IMR-90 (cell line): ENCODE results near the gene ADORA2A. TPM values are rescaled to one million over a fixed set of nuclear protein-coding genes. Genes with fewer than 3 reads are reported as not detected.

Experiments
- ATAC-seq: fragments of 200-7000 bp; cut with Tn5 transposase; 2 replicates; pipeline ENCODE4 v1.9.1; 2020; ENCODE audit warnings: low read depth, mild to moderate bottlenecking, moderate library complexity
- BruUV-seq: library from RNA; stranded (reverse); fragments of 400-500 nt; replicated peaks from 2 replicates; lab custom pipeline; 2021; lab: Mats Ljungman, UMichigan
- CTCF ChIA-PET: fragments of 300-600 bp; formaldehyde crosslinking; extraction: SDS; loops from one replicate; lab custom pipeline; 2021; ENCODE audit warnings: antibody characterized with exemption; lab: Yijun Ruan, JAX
- POLR2A ChIA-PET: fragments of 300-600 bp; sonication (Branson Sonifier 250); formaldehyde crosslinking; loops from one replicate; lab custom pipeline; 2022; ENCODE audit warnings: antibody characterized with exemption; ENCODE audit not compliant: unreplicated experiment; lab: Charles Lee
- DNase-seq: peaks from one replicate; pipeline ENCODE4 v3.0.0; 2013
- H2AFZ ChIP-seq: replicated peaks from 2 replicates; pipeline ENCODE3; 2013; ENCODE audit warnings: low read length, mild to moderate bottlenecking; ENCODE audit not compliant: poor library complexity
- H2AK5ac ChIP-seq: 2 replicates; pipeline ENCODE4 v1.6.1; 2013; ENCODE audit warnings: low read depth, low read length, inconsistent platforms
- H2AK9ac ChIP-seq: replicated peaks from 2 replicates; pipeline ENCODE3; 2013; ENCODE audit warnings: mild to moderate bottlenecking, low read depth, low read length, moderate library complexity; ENCODE audit not compliant: poor library complexity
- H2BK120ac ChIP-seq: 2 replicates; pipeline ENCODE4 v1.6.1; 2013; ENCODE audit warnings: low read depth, low read length, inconsistent platforms
- H2BK15ac ChIP-seq: 3 replicates; pipeline ENCODE4 v1.6.1; 2013; ENCODE audit warnings: low read depth, low read length, inconsistent platforms
- H2BK20ac ChIP-seq: 2 replicates; pipeline ENCODE4 v1.6.1; 2013; ENCODE audit warnings: low read depth, mild to moderate bottlenecking, inconsistent platforms, low read length, moderate library complexity
- H2BK5ac ChIP-seq: 2 replicates; pipeline ENCODE4 v1.6.1; 2013; ENCODE audit warnings: mild to moderate bottlenecking, low read depth, low read length, inconsistent platforms; ENCODE audit not compliant: poor library complexity, severe bottlenecking
- H3K14ac ChIP-seq: replicated peaks from 2 replicates; pipeline ENCODE4 v1.6.1; 2013; ENCODE audit warnings: low read depth, low read length, inconsistent platforms
- H3K18ac ChIP-seq: 2 replicates; pipeline ENCODE4 v1.6.1; 2013; ENCODE audit warnings: low read depth, low read length, control low read depth
- H3K23ac ChIP-seq: 2 replicates; pipeline ENCODE4 v1.6.1; 2013; ENCODE audit warnings: low read depth, low read length, inconsistent platforms
- H3K27ac ChIP-seq: 2 replicates; pipeline ENCODE4 v1.5.1; 2013; ENCODE audit warnings: mild to moderate bottlenecking, control low read depth, low read length; ENCODE audit not compliant: insufficient read depth
- H3K27me3 ChIP-seq: 2 replicates; pipeline ENCODE4 v1.6.1; 2013; ENCODE audit warnings: low read length; ENCODE audit not compliant: control insufficient read depth, insufficient read depth
- H3K36me3 ChIP-seq: 2 replicates; pipeline ENCODE4 v1.6.1; 2013; ENCODE audit warnings: low read length, mixed read lengths; ENCODE audit not compliant: control insufficient read depth, insufficient read depth
- H3K4ac ChIP-seq: 2 replicates; pipeline ENCODE4 v1.6.1; 2013; ENCODE audit warnings: low read depth, low read length, inconsistent platforms
- H3K4me1 ChIP-seq: 2 replicates; pipeline ENCODE4 v1.6.1; 2013; ENCODE audit warnings: low read length, mixed read lengths; ENCODE audit not compliant: control insufficient read depth, insufficient read depth
- H3K4me2 ChIP-seq: 2 replicates; pipeline ENCODE4 v1.6.1; 2013; ENCODE audit warnings: low read depth, mild to moderate bottlenecking, control low read depth, low read length, moderate library complexity
- H3K4me3 ChIP-seq: 2 replicates; pipeline ENCODE4 v1.5.1; 2013; ENCODE audit warnings: low read depth, mild to moderate bottlenecking, control low read depth, low read length, moderate library complexity; ENCODE audit not compliant: insufficient read depth
- H3K56ac ChIP-seq: 2 replicates; pipeline ENCODE4 v1.6.1; 2013; ENCODE audit warnings: low read length, inconsistent platforms; ENCODE audit not compliant: insufficient read depth; ENCODE audit errors: extremely low read depth
- H3K79me1 ChIP-seq, 2 experiments: 2 replicates each; pipeline ENCODE4 v1.6.1; 2013; ENCODE audit warnings: low read length in 2 of 2, inconsistent platforms in 1 of 2, low read depth in 1 of 2
- H3K9ac ChIP-seq: 2 replicates; pipeline ENCODE4 v1.6.1; 2013; ENCODE audit warnings: low read depth, low read length, control low read depth
- H3K9me1 ChIP-seq: 2 replicates; pipeline ENCODE4 v1.6.1; 2013; ENCODE audit warnings: low read length, inconsistent platforms; ENCODE audit not compliant: insufficient read depth
- H3K9me3 ChIP-seq: 2 replicates; pipeline ENCODE4 v1.6.1; 2013; ENCODE audit warnings: low read length; ENCODE audit not compliant: control insufficient read depth, insufficient read depth
- H4K20me1 ChIP-seq: 2 replicates; pipeline ENCODE4 v1.6.1; 2013; ENCODE audit warnings: low read length, inconsistent platforms; ENCODE audit not compliant: insufficient read depth
- H4K5ac ChIP-seq: 2 replicates; pipeline ENCODE4 v1.6.1; 2013; ENCODE audit warnings: mild to moderate bottlenecking, low read depth, low read length, control low read depth
- H4K8ac ChIP-seq, 2 experiments: 2 replicates each; pipeline ENCODE4 v1.6.1; 2013; ENCODE audit warnings: low read depth in 2 of 2, low read length in 2 of 2, control low read depth in 1 of 2, inconsistent platforms in 1 of 2
- H4K91ac ChIP-seq: 2 replicates; pipeline ENCODE4 v1.6.1; 2013; ENCODE audit warnings: low read depth, low read length, inconsistent platforms; ENCODE audit not compliant: insufficient read depth
- BHLHE40 ChIP-seq: fragments of 150-350 bp; IDR thresholded peaks from 2 replicates; pipeline ENCODE4 v1.6.1; 2016; ENCODE audit warnings: mild to moderate bottlenecking, low read depth, low read length
- CEBPB ChIP-seq: IDR thresholded peaks from 2 replicates; pipeline ENCODE4 v1.6.1; 2012; ENCODE audit warnings: low read depth, low read length, improper control_type of control experiment
- CHD1 ChIP-seq: IDR thresholded peaks from 2 replicates; pipeline ENCODE4 v1.6.1; 2012; ENCODE audit warnings: low read depth, low read length, improper control_type of control experiment
- FOS ChIP-seq: fragments of 150-350 bp; IDR thresholded peaks from 2 replicates; pipeline ENCODE4 v1.6.1; 2016; ENCODE audit warnings: low read depth, low read length
- MAFK ChIP-seq: IDR thresholded peaks from 2 replicates; pipeline ENCODE4 v1.6.1; 2012; ENCODE audit warnings: low read depth, low read length, improper control_type of control experiment
- MXI1 ChIP-seq: IDR thresholded peaks from 2 replicates; pipeline ENCODE4 v1.6.1; 2012; ENCODE audit warnings: low read depth, mild to moderate bottlenecking, low read length, moderate library complexity, borderline replicate concordance
- POLR2A ChIP-seq: IDR thresholded peaks from 2 replicates; pipeline ENCODE4 v1.6.1; 2012; ENCODE audit warnings: mild to moderate bottlenecking, low read depth, low read length
- RAD21 ChIP-seq: IDR thresholded peaks from 2 replicates; pipeline ENCODE4 v1.6.1; 2012; ENCODE audit warnings: low read length, improper control_type of control experiment
- SMC3 ChIP-seq: fragments of 150-350 bp; IDR thresholded peaks from 2 replicates; pipeline ENCODE4 v1.6.1; 2016; ENCODE audit warnings: low read depth, mild to moderate bottlenecking, antibody characterized with exemption, low read length, moderate library complexity
- WGBS, 2 experiments: methylation state at CpG; one replicate each; pipeline versions ENCODE4 v1.1.5 to v1.1.7; 2013; ENCODE audit warnings: missing lambda C conversion rate in 2 of 2; ENCODE audit not compliant: insufficient read length in 1 of 2; ENCODE audit errors: extremely low coverage in 2 of 2; 5-methylcytosine and 5-hydroxymethylcytosine counted together
- dilution Hi-C: fragments of 300-500 bp; cut with HindIII; formaldehyde crosslinking; loops from one replicate; pipeline ENCODE4 v1.14.3; 2018; ENCODE audit warnings: low sequenced_read_pairs; ENCODE audit not compliant: unreplicated experiment
- in situ Hi-C: fragments of 300-500 bp; cut with MboI; formaldehyde crosslinking; loops from 3 replicates; pipeline ENCODE4 v1.14.3; 2019; ENCODE audit warnings: low sequenced_read_pairs, inconsistent platforms, mixed read lengths
- intact Hi-C: fragments of 100-400 bp; cut with micrococcal nuclease; formaldehyde crosslinking; loops from 2 replicates; pipeline ENCODE4 v1.10.0; 2022
- polyA plus RNA-seq, 3 experiments: library from polyadenylated mRNA; depleted of rRNA; stranded (reverse); fragments of >200 nt; gene quantifications; 2 replicates each; pipeline ENCODE4 v1.2.3, GENCODE V29; 2012; ENCODE audit warnings: low replicate concordance in 1 of 3
- total RNA-seq: library from RNA; depleted of rRNA; stranded (reverse); fragments of >200 nt; gene quantifications from 2 replicates; pipeline ENCODE4 v1.2.3, GENCODE V29; 2012
- TF ChIP-seq, protein P1 (sequence below): conservative IDR thresholded peaks from 2 replicates; pipeline ENCODE4 v1.5.1; 2012; ENCODE audit warnings: mild to moderate bottlenecking, low read depth, low read length, improper control_type of control experiment

The ADORA2A gene
- total and polyA plus RNA-seq, 2 of the 4 experiments (the other 2 are of a cell fraction) = 0.36 to 1.1 TPM

DNA sequence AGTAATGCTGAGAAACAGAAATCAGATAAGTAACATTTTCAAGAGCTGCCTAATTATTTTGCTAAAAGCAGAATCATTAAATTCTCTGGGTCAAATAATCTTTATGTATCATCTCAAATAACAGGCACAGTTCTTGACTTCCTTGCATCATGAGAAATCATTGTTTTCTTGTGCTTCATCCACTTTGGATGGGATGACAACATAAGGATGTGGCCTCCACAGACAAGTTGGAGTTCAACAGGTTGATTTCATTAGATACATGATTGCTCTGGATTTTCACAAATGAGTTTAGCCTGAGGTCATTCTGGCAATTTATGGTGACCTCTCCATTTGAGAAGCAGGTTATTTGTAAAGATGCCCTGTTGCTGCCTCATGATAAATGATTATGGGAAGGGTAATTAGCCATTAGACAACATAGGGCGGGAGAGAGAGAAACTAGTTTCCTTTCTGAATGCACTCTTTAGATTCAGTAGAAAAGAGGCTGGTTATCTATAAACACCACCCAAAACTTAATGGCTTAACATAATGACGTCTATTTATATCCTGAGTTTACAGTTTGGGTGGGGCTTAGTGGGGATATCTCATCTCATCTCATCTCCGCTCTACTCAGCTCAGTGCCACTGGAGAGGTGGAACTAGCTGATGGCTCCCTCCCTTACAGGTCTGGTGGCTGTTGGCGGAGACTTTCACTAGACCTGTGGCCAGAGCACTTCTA, 35.0 kb upstream of the ADORA2A start:
- no peak for DNase-seq
- no TSS peak for BruUV-seq
- no peak overlapping the region for H3K27ac ChIP-seq

More for the DNA sequence above, 35.0 kb upstream of the ADORA2A start:
- H2BK120ac ChIP-seq = no peak overlapping the region; the same call in 1 of the 2 replicates
- H3K36me3 ChIP-seq = peaks cover 7% of the 10 kb centered on the region
- no peak overlapping the region for H4K5ac ChIP-seq
- H3K79me1 ChIP-seq = peaks cover 15 to 62% of the 10 kb centered on the region in 2 experiments
- ATAC-seq = no peak
- TF ChIP-seq, protein P1, sequence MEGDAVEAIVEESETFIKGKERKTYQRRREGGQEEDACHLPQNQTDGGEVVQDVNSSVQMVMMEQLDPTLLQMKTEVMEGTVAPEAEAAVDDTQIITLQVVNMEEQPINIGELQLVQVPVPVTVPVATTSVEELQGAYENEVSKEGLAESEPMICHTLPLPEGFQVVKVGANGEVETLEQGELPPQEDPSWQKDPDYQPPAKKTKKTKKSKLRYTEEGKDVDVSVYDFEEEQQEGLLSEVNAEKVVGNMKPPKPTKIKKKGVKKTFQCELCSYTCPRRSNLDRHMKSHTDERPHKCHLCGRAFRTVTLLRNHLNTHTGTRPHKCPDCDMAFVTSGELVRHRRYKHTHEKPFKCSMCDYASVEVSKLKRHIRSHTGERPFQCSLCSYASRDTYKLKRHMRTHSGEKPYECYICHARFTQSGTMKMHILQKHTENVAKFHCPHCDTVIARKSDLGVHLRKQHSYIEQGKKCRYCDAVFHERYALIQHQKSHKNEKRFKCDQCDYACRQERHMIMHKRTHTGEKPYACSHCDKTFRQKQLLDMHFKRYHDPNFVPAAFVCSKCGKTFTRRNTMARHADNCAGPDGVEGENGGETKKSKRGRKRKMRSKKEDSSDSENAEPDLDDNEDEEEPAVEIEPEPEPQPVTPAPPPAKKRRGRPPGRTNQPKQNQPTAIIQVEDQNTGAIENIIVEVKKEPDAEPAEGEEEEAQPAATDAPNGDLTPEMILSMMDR = no peak
- TF ChIP-seq FOS = no peak
- no peak for TF ChIP-seq BHLHE40
- no peak for TF ChIP-seq POLR2A
- TF ChIP-seq CHD1 = no peak
- no peak for TF ChIP-seq RAD21
- TF ChIP-seq MAFK = no peak
- TF ChIP-seq SMC3 = no peak
- TF ChIP-seq MXI1 = no peak
- TF ChIP-seq CEBPB = no peak
- intact Hi-C loops (no loop called here), dilution Hi-C loops (no loop called here), in situ Hi-C loops (no loop called here)
- H3K23ac ChIP-seq = peak overlapping the region; percentile 40; the same call in 1 of the 2 replicates
- H2BK5ac ChIP-seq = peak overlapping the region; percentile 18
- H2AFZ ChIP-seq = no peak overlapping the region
- H3K4ac ChIP-seq = peak overlapping the region; percentile 51; the same call in 1 of the 2 replicates
- H3K27me3 ChIP-seq = no peaks in the 10 kb centered on the region
- no peak overlapping the region for H2AK9ac ChIP-seq
- no peaks in the 10 kb centered on the region for H4K20me1 ChIP-seq
- POLR2A ChIA-PET = interaction anchor here (0.6 kb wide), 1 partner anchor 52 kb away, joined by 3 read pairs; no protein-coding TSS in a partner anchor
- no peak overlapping the region for H3K14ac ChIP-seq
- no peaks in the 10 kb centered on the region for H3K9me3 ChIP-seq
- CTCF ChIA-PET = interaction anchor here (1.6 kb wide), 1 partner anchor 25 kb away, joined by 3 read pairs; no protein-coding TSS in a partner anchor
- H3K56ac ChIP-seq = no peak overlapping the region
- no peak overlapping the region for H4K8ac ChIP-seq
- H2BK20ac ChIP-seq = peak overlapping the region; percentile 24; the same call in 1 of the 2 replicates
- no peak overlapping the region for H4K91ac ChIP-seq
- WGBS, 2 experiments = 100% methylated on average over 1 of the region's 4 CpGs; no CpG with 5 or more reads in 1 of the 2 experiments
- no peak overlapping the region for H3K4me2 ChIP-seq
- no peak overlapping the region for H3K4me3 ChIP-seq
- H3K18ac ChIP-seq = no peak overlapping the region
- peak overlapping the region; percentile 41 for H2AK5ac ChIP-seq
- H3K9ac ChIP-seq = no peak overlapping the region
- peaks cover 16% of the 10 kb centered on the region for H3K4me1 ChIP-seq
- peaks cover 13% of the 10 kb centered on the region for H3K9me1 ChIP-seq
- peak overlapping the region; percentile 37; the same call in 1 of the 3 replicates for H2BK15ac ChIP-seq
